Naive B cell (primary cell): ENCODE results near the gene TAP1. TPM values are rescaled to one million over a fixed set of nuclear protein-coding genes. Genes with fewer than 3 reads are reported as not detected.
A peak's percentile ranks its signal among the peaks of the same experiment; 100 is the strongest.
"Not testable (repeated sequence)": the region's sequence is repeated elsewhere in the genome, so short reads cannot be mapped to it uniquely, and the experiment has no call there.

ENCODE experiments used
- ATAC-seq, 2 donors: fragments of 150-1000 bp; cut with Tn5 transposase; 2 replicates each; pipeline ENCODE4 v1.10.0; 2021; ENCODE audit warnings: low read depth in 2 of 2, mild to moderate bottlenecking in 2 of 2, moderate library complexity in 2 of 2
- DNase-seq: peaks from one replicate; pipeline ENCODE4 v3.0.0; 2022
- H3K27ac Mint-ChIP-seq, 6 donors: one replicate each; pipeline ENCODE4 v1.8.0; 2020 to 2022; ENCODE audit warnings: mild to moderate bottlenecking in 6 of 6, mixed read lengths in 6 of 6, moderate library complexity in 5 of 6, inconsistent platforms in 2 of 6
- H3K27me3 Mint-ChIP-seq, 3 donors: one replicate each; pipeline ENCODE4 v1.8.0; 2021 to 2022; ENCODE audit warnings: mixed read lengths in 3 of 3, mild to moderate bottlenecking in 1 of 3
- H3K36me3 Mint-ChIP-seq, 2 donors: one replicate each; pipeline ENCODE4 v1.8.0; 2020 to 2022; ENCODE audit warnings: mixed read lengths in 2 of 2, inconsistent platforms in 1 of 2, mild to moderate bottlenecking in 1 of 2
- H3K4me1 Mint-ChIP-seq, 3 donors: one replicate each; pipeline ENCODE4 v1.8.0; 2020 to 2022; ENCODE audit warnings: mixed read lengths in 3 of 3, inconsistent platforms in 1 of 3, mild to moderate bottlenecking in 1 of 3, moderate library complexity in 1 of 3
- H3K4me3 Mint-ChIP-seq, 8 donors: one replicate each; pipeline ENCODE4 v1.8.0; 2020 to 2022; ENCODE audit warnings: mild to moderate bottlenecking in 8 of 8, mixed read lengths in 8 of 8, moderate library complexity in 8 of 8, inconsistent platforms in 2 of 8
- H3K9me3 Mint-ChIP-seq, 7 donors: one replicate each; pipeline ENCODE4 v1.8.0; 2020 to 2022; ENCODE audit warnings: mixed read lengths in 7 of 7, mild to moderate bottlenecking in 5 of 7, inconsistent platforms in 2 of 7, moderate library complexity in 1 of 7
- polyA plus RNA-seq, 6 donors: library from polyadenylated mRNA; unstranded; fragments of 300-500 nt; fragmentation: Illumina TruSeq; gene quantifications; one replicate each; pipeline ENCODE4 v1.2.3, GENCODE V29; 2021; ENCODE audit warnings: low read depth in 6 of 6

The TAP1 gene
- polyA plus RNA-seq, 6 donors from 2014 or later, result 106 to 215 (median 145) TPM

DNA sequence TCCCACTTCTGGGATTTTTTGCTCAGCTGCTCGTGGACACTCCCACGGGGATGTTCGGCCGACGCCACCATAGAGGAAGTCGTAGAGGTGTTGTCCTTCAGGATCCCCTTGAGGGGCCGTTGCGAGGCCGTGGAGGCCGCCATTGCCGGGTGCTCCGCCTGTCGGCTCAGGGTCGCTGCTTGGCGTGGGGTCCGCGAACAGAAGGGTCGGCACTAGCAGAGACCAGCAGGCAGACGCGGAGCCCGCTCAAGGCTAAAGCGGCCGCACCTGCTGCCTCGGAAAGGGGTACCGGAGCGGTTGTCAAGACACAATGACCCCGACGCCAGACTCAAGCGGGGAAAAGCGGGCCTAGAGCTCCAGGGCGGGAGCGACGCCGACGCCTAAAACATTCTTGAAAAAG is 26.2 kb upstream of the TAP1 start:
- H3K4me1 Mint-ChIP-seq, result peaks cover 10 to 26% (median 16%) of the 10 kb centered on the region in 3 donors
- peaks cover 7 to 14% (median 8%) of the 10 kb centered on the region in 3 donors for H3K27me3 Mint-ChIP-seq
- no peaks in the 10 kb centered on the region for H3K9me3 Mint-ChIP-seq
- no peak for ATAC-seq
- H3K4me3 Mint-ChIP-seq, result peak overlapping the region; percentile 19 to 84 (median 62)
- H3K36me3 Mint-ChIP-seq, result peaks cover 0 to 10% of the 10 kb centered on the region in 2 donors
- DNase-seq, result no peak
- H3K27ac Mint-ChIP-seq, result peak overlapping the region in 2 of 6 donors; percentile 16 to 51

GRCh38 chr6:32876603-32877002 is 23.1 kb upstream of the TAP1 start:
- peaks cover 7 to 18% (median 8%) of the 10 kb centered on the region in 3 donors for H3K27me3 Mint-ChIP-seq
- peaks cover 12 to 30% (median 16%) of the 10 kb centered on the region in 3 donors for H3K4me1 Mint-ChIP-seq
- no peak for ATAC-seq

DNA sequence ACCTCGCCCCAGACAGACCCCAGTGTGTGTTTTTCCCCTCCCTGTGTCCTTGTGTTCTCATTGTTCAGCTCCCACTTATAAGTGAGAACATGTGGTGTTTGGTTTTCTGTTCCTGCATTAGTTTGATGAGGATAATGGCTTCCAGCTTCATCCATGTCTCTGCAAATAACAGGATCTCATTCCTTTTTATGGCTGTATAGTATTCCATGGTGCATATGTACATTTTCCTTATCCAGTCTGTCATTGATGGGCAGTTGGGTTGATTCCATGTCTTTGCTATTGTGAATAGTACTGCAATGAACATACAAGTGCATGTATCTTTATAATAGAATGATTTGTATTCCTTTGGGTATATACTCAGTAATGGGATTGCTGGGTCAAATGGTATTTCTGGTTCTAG is 20.4 kb upstream of the TAP1 start:
- not testable (repeated sequence) for H3K27ac Mint-ChIP-seq, H3K4me1 Mint-ChIP-seq, DNase-seq, H3K27me3 Mint-ChIP-seq, H3K4me3 Mint-ChIP-seq, ATAC-seq, H3K36me3 Mint-ChIP-seq
- H3K9me3 Mint-ChIP-seq, result peaks cover 0 to 15% (median 6%) of the 10 kb centered on the region in 7 donors

More at GRCh38 chr6:32876603-32877002, 23.1 kb upstream of the TAP1 start:
- no peak overlapping the region for H3K4me3 Mint-ChIP-seq
- H3K27ac Mint-ChIP-seq, result no peak overlapping the region
- H3K9me3 Mint-ChIP-seq, result peaks cover 0 to 15% (median 4%) of the 10 kb centered on the region in 7 donors
- peaks cover 5 to 10% of the 10 kb centered on the region in 2 donors for H3K36me3 Mint-ChIP-seq
- DNase-seq, result no peak

GRCh38 chr6:32868257-32868788 is 14.8 kb upstream of the TAP1 start:
- peaks cover 0 to 5% of the 10 kb centered on the region in 2 donors for H3K36me3 Mint-ChIP-seq
- DNase-seq (peak; percentile 81), ATAC-seq (peak; percentile 70 to 79)
- peaks cover 0 to 9% (median 5%) of the 10 kb centered on the region in 7 donors for H3K9me3 Mint-ChIP-seq
- H3K4me1 Mint-ChIP-seq, result peaks cover 27 to 31% (median 29%) of the 10 kb centered on the region in 3 donors
- no peaks in the 10 kb centered on the region for H3K27me3 Mint-ChIP-seq
- peak overlapping the region in 3 of 6 donors; percentile 0 to 85 (median 47) for H3K27ac Mint-ChIP-seq
- H3K4me3 Mint-ChIP-seq, result peak overlapping the region in 1 of 8 donors; percentile 65

GRCh38 chr6:32867554-32868256 is 14.2 kb upstream of the TAP1 start:
- DNase-seq, result no peak
- H3K4me3 Mint-ChIP-seq, result peak overlapping the region in 7 of 8 donors; percentile 54 to 82 (median 65)

DNA sequence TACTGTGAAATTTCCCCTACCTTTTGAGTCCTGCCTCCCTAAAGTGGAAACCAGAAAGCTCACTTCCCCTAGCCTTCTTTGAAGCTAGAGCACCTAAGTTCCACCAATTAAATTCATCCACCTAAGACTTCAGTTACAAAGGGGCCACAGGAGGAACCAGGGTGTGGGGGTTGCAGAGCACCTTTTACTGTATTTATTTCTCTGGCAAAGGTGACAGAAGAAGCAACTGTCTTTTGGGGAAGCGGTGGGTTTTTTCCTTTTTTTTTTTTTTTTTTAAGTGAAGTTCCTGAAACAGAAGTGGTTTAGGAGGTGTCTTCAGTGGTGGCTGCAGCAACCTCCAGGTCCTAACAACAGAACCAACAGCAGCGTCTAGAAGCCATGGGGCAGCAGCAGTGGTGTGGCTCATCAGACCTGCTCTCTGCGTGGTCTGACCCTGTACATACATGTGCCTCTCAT is 13.5 kb upstream of the TAP1 start:
- peaks cover 0 to 3% (median 0%) of the 10 kb centered on the region in 7 donors for H3K9me3 Mint-ChIP-seq
- H3K27ac Mint-ChIP-seq, result peak overlapping the region; percentile 17 to 96 (median 88)
- ATAC-seq (peak; percentile 66 to 67), DNase-seq (peak; percentile 37)
- H3K4me3 Mint-ChIP-seq, result peak overlapping the region in 7 of 8 donors; percentile 54 to 82 (median 65)
- H3K36me3 Mint-ChIP-seq, result no peaks in the 10 kb centered on the region
- H3K4me1 Mint-ChIP-seq, result peaks cover 27 to 37% (median 33%) of the 10 kb centered on the region in 3 donors
- no peaks in the 10 kb centered on the region for H3K27me3 Mint-ChIP-seq

More at GRCh38 chr6:32867554-32868256, 14.2 kb upstream of the TAP1 start:
- peaks cover 0 to 5% of the 10 kb centered on the region in 2 donors for H3K36me3 Mint-ChIP-seq
- H3K27ac Mint-ChIP-seq, result peak overlapping the region in 5 of 6 donors; percentile 17 to 96 (median 85)
- peak; percentile 11 to 16 for ATAC-seq
- peaks cover 0 to 7% (median 3%) of the 10 kb centered on the region in 7 donors for H3K9me3 Mint-ChIP-seq
- no peaks in the 10 kb centered on the region for H3K27me3 Mint-ChIP-seq
- H3K4me1 Mint-ChIP-seq, result peaks cover 27 to 37% (median 33%) of the 10 kb centered on the region in 3 donors

DNA sequence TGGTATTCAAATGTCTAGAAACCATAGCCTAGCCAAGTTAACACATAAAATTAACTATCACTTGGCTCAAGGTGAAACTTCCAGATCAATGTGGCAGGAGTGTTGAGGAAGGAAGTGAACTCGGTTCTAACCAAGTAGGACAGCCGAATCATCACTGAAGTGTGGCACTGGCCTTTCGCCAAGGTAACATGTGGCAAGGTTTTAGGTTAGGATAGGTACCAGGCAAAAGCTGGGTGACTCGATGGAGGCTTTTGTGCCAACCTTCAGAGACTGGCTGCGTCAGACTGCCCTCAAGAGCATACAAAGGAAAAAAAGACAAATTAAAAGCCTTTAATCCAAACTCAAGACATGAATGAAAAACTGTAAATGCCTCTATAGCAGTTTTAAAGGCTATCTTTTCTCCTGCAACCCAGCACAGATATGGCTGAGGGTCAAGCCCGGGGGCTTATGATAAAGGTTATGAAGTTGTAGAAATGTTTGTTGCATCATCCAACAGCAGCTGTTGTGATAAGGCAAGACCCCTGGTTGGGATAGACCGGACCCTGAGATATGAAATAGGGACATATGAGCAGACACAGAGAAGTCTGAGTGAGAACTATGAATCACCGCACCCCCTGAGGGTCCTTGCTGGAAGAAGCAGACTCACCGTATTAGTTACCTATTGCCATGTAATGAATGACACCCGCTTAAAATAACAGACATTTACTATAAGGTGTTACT is 12.4 kb upstream of the TAP1 start:
- Mint-ChIP-seq H3K4me3 (peak overlapping the region in 2 of 8 donors; percentile 21 to 49), H3K27ac (peak overlapping the region in 4 of 6 donors; percentile 24 to 85 (median 64)), H3K27me3 (no peaks in the 10 kb centered on the region), H3K36me3 (no peaks in the 10 kb centered on the region), H3K4me1 (peaks cover 29 to 41% (median 33%) of the 10 kb centered on the region in 3 donors), H3K9me3 (no peaks in the 10 kb centered on the region)
- no peak for DNase-seq
- no peak for ATAC-seq

DNA sequence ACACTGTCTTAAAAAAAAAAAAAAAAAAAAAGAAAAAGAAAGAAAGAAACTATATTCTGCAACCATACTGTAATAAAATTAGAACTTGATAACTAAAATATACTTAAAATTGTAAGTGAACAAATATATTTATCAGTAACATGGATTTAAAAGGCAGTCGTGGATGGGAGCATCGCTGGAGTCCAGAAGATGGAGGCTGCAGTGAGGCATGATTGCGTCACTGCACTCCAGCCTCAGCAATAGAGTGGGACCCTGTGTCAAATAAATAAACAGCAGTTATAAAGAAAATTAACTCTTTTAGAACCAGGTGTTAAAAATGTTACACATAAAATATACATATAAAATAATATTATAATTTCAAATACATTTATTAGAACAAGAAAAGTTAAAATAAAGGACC is 9.2 kb upstream of the TAP1 start:
- H3K4me1 Mint-ChIP-seq, result peaks cover 37 to 56% (median 55%) of the 10 kb centered on the region in 3 donors
- no peak for ATAC-seq
- H3K27ac Mint-ChIP-seq, result peak overlapping the region in 3 of 6 donors; percentile 31 to 69 (median 56)
- peaks cover 10 to 12% of the 10 kb centered on the region in 2 donors for H3K36me3 Mint-ChIP-seq
- no peak overlapping the region for H3K4me3 Mint-ChIP-seq
- DNase-seq, result no peak
- H3K27me3 Mint-ChIP-seq, result no peaks in the 10 kb centered on the region
- H3K9me3 Mint-ChIP-seq, result no peaks in the 10 kb centered on the region

DNA sequence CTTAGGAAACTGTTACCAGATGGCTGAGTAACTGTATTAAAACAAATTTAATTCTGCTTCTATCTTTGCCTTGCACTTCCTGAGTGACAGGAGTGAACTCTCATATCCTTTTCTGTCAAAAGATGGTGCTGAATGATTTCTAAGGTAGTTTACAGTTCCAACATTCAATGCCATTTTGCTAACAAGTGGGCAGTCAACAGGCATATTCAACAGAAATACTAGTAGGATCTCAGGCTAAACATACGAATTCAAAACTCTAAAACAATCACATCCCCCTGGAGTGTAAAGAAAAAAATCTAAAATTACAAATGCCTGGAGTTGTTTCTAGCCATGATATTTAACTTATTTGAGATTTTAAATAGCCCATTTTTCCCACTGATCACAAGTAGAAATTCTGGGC is 7.2 kb upstream of the TAP1 start:
- Mint-ChIP-seq H3K27ac (peak overlapping the region in 4 of 6 donors; percentile 10 to 44 (median 25)), H3K4me1 (peaks cover 29 to 52% (median 51%) of the 10 kb centered on the region in 3 donors), H3K4me3 (peak overlapping the region in 1 of 8 donors; percentile 2), H3K9me3 (no peaks in the 10 kb centered on the region), H3K36me3 (peaks cover 23% of the 10 kb centered on the region in 2 donors), H3K27me3 (no peaks in the 10 kb centered on the region)
- DNase-seq (no peak), ATAC-seq (no peak)

GRCh38 chr6:32858194-32858593 is 4.7 kb upstream of the TAP1 start:
- Mint-ChIP-seq H3K4me1 (peaks cover 35 to 58% (median 58%) of the 10 kb centered on the region in 3 donors), H3K4me3 (peak overlapping the region in 5 of 8 donors; percentile 3 to 85 (median 61)), H3K9me3 (no peaks in the 10 kb centered on the region), H3K27ac (peak overlapping the region in 5 of 6 donors; percentile 9 to 91 (median 69)), H3K27me3 (no peaks in the 10 kb centered on the region), H3K36me3 (peaks cover 23 to 25% of the 10 kb centered on the region in 2 donors)
- no peak for DNase-seq
- no peak for ATAC-seq

GRCh38 chr6:32857156-32857891 is 3.8 kb upstream of the TAP1 start:
- no peak for ATAC-seq
- Mint-ChIP-seq H3K27me3 (no peaks in the 10 kb centered on the region), H3K27ac (peak overlapping the region in 3 of 6 donors; percentile 69 to 88 (median 69)), H3K9me3 (no peaks in the 10 kb centered on the region), H3K4me3 (peak overlapping the region in 3 of 8 donors; percentile 37 to 85 (median 80)), H3K36me3 (peaks cover 23 to 27% of the 10 kb centered on the region in 2 donors), H3K4me1 (peaks cover 41 to 62% (median 62%) of the 10 kb centered on the region in 3 donors)
- DNase-seq, result no peak

DNA sequence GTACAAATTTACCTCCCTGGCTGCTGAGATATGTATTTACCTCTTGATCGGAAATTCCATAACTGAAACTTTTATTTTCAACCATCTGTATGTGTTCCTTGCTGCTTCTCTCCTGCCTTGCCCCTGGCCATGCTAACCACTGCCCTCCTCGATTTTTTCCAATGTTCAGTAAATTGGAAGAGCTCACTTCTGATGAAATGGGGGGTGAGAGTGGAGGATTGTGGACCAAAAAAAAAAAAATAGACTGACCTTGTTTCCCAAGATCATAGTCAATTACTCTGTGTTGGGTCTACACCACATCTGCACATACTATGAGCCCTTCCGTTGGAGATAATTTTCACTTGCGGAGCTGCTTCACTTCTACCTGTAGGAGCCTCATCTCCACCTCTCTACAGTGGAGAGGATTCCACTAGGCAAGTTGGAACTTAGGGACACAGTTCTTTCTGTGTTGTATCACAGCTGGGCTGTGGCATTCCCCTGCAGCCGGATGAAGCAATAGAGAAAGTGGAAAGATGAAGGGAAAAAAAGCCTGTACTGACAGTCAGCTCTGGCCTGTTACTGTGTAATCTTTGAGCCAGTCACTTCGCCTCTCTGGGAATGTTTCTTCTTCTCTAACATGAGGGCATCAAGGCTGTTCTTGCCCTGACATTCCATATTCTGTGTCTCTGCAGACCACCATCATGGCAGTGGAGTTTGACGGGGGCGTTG is 2.1 kb upstream of the TAP1 start:
- Mint-ChIP-seq H3K9me3 (no peaks in the 10 kb centered on the region), H3K36me3 (peaks cover 37 to 44% of the 10 kb centered on the region in 2 donors), H3K27ac (peak overlapping the region; percentile 1 to 100 (median 94)), H3K27me3 (no peaks in the 10 kb centered on the region), H3K4me3 (peak overlapping the region; percentile 93 to 100 (median 100)), H3K4me1 (peaks cover 53 to 77% (median 72%) of the 10 kb centered on the region in 3 donors)
- ATAC-seq (no peak), DNase-seq (no peak)
